Measurements from ENCODE around the gene COL27A1.

COL27A1 gene

DNA sequence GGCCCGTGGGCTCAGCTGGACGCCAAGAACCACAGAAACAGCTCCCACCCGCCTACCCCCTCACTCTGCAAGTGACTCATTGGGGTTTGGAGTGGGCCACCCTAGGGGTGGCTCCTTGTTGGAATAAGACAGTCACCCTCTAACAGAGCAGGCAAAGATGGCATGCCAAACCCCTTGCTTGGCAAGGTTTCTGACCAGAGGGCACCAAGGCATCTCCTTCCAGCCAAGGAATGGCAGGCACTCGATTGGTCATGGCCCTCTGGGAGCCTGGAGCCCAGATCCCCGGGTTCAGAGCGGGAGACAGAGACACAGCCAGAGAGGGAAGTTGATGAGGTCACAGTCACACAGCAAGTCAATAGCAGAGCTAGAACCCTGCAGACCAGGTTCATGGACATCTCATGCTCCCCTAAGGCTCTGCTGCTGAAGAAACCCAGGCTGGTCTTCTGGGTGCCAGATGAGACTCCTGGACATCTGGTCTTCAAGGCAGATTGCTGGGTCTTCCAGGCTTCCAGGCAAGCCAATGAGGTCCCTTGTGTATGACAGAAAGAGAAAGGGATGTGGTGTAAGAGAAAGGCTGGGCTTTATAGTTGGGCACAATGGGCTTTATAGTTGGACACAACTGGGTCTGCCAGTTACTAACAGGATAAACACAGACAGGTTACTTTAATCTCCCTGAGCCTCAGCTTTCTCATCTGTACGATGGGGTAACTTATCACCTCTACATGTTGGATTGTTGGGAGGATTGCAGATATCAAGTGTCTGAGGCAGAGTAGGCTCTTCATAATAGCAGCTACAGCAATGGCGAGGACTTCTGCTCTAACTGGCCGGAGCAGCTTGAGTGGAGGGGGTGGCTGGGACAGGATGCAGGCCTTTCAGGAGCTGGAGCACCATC lies 33.0 kb upstream of the COL27A1 start:
- no peak overlapping the region for H3K4me3 ChIP-seq (ENCODE audit: low read depth, low read length)
- DNase-seq (ENCODE audit: low read depth): no peak
- TF ChIP-seq, protein P1, sequence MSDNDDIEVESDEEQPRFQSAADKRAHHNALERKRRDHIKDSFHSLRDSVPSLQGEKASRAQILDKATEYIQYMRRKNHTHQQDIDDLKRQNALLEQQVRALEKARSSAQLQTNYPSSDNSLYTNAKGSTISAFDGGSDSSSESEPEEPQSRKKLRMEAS (IDR thresholded peaks at IDR 0.05; ENCODE audit: low read depth, low read length): no peak
- TF ChIP-seq, protein P2, sequence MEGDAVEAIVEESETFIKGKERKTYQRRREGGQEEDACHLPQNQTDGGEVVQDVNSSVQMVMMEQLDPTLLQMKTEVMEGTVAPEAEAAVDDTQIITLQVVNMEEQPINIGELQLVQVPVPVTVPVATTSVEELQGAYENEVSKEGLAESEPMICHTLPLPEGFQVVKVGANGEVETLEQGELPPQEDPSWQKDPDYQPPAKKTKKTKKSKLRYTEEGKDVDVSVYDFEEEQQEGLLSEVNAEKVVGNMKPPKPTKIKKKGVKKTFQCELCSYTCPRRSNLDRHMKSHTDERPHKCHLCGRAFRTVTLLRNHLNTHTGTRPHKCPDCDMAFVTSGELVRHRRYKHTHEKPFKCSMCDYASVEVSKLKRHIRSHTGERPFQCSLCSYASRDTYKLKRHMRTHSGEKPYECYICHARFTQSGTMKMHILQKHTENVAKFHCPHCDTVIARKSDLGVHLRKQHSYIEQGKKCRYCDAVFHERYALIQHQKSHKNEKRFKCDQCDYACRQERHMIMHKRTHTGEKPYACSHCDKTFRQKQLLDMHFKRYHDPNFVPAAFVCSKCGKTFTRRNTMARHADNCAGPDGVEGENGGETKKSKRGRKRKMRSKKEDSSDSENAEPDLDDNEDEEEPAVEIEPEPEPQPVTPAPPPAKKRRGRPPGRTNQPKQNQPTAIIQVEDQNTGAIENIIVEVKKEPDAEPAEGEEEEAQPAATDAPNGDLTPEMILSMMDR (IDR thresholded peaks at IDR 0.05; ENCODE audit: low read depth, low read length): no peak
- TF ChIP-seq MYC (IDR thresholded peaks at IDR 0.05; ENCODE audit: low read depth, low read length): no peak
- no peak for TF ChIP-seq POLR2A (IDR thresholded peaks at IDR 0.05; ENCODE audit: extremely low read depth, insufficient read length)

GRCh38 chr9:114123031-114123977 lies 32.0 kb upstream of the COL27A1 start:
- no peak overlapping the region for H3K4me3 ChIP-seq (ENCODE audit: low read depth, low read length)
- TF ChIP-seq, protein P1 (IDR thresholded peaks at IDR 0.05; ENCODE audit: low read depth, low read length): no peak
- TF ChIP-seq, protein P2 (IDR thresholded peaks at IDR 0.05; ENCODE audit: low read depth, low read length): no peak
- no peak for TF ChIP-seq MYC (IDR thresholded peaks at IDR 0.05; ENCODE audit: low read depth, low read length)
- TF ChIP-seq POLR2A (IDR thresholded peaks at IDR 0.05; ENCODE audit: extremely low read depth, insufficient read length): no peak
- DNase-seq (ENCODE audit: low read depth): no peak

GRCh38 chr9:114124138-114124537 lies 31.2 kb upstream of the COL27A1 start:
- DNase-seq (ENCODE audit: low read depth): no peak
- TF ChIP-seq POLR2A (IDR thresholded peaks at IDR 0.05; ENCODE audit: extremely low read depth, insufficient read length) (no peak), MYC (IDR thresholded peaks at IDR 0.05; ENCODE audit: low read depth, low read length) (no peak)
- TF ChIP-seq, protein P1 (IDR thresholded peaks at IDR 0.05; ENCODE audit: low read depth, low read length): no peak
- TF ChIP-seq, protein P2 (IDR thresholded peaks at IDR 0.05; ENCODE audit: low read depth, low read length): no peak
- H3K4me3 ChIP-seq (ENCODE audit: low read depth, low read length): no peak overlapping the region

DNA sequence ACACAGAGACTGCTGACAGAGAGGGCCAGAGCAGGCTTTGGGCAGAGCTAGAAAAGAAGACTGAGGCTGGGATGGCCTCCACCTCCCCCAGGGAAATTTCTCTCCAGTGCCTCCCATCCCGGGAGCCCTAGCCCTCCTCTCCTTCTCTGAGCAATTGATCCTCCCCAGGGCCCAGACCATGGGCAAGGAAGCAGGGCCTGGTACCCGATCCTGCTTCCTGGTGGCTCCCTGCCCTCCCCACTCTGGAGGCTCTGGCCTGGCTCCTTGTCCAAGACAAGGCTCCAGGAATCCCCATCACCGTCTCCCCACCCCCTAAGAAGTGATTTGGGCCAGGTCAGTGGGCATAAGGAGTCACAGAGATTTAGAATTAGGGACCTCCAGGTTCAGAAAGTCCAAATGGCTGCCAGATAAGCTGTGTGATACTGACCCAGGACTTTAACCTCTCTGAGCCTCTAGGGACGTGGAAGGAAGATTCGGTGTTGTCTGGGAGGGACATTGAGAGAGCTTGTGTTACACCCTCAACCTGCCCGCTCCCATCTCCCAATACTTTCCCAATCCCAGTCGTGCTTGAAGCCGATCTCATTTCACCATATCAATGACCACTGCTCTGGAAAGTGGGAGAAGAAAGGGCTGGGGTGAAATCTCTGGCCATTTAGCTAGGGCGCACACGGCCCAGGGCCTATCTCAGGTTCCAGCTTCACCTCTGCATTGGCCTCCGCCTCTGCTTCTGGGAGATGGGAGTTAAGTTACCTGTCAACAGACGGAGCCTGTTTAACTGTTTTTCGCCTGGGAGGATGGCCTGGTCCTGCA lies 30.5 kb upstream of the COL27A1 start:
- TF ChIP-seq, protein P2 (IDR thresholded peaks at IDR 0.05; ENCODE audit: low read depth, low read length): no peak
- TF ChIP-seq MYC (IDR thresholded peaks at IDR 0.05; ENCODE audit: low read depth, low read length) (no peak), POLR2A (IDR thresholded peaks at IDR 0.05; ENCODE audit: extremely low read depth, insufficient read length) (no peak)
- TF ChIP-seq, protein P1 (IDR thresholded peaks at IDR 0.05; ENCODE audit: low read depth, low read length): no peak
- DNase-seq (ENCODE audit: low read depth): no peak
- no peak overlapping the region for H3K4me3 ChIP-seq (ENCODE audit: low read depth, low read length)

DNA sequence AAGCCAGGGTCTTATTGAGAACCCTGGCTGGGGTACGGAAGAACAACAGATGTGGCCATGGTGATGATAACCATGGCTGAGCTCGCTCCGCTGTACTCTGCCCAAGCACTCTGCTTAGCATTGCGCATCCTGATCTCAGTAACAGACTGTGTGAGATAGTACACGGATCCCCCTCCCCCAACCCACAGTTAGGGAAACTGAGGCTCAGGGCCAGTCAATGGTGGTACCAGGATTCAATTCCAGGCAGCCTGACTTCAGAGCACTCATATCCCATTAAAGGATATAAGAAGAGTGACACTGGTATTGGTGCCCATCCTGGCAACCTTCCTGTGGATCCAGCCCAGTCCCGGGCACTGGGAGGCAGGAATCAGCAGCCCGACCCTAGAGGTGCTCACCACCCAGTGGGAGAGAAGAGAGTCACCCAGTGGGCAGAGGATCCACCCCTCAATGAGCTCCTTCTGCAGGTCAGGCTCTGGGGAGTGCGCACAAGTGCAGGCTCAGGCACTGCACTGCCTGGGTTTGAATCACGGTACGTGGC lies 29.8 kb upstream of the COL27A1 start:
- TF ChIP-seq, protein P2 (IDR thresholded peaks at IDR 0.05; ENCODE audit: low read depth, low read length): no peak
- TF ChIP-seq POLR2A (IDR thresholded peaks at IDR 0.05; ENCODE audit: extremely low read depth, insufficient read length): no peak
- no peak for TF ChIP-seq MYC (IDR thresholded peaks at IDR 0.05; ENCODE audit: low read depth, low read length)
- TF ChIP-seq, protein P1 (IDR thresholded peaks at IDR 0.05; ENCODE audit: low read depth, low read length): no peak
- no peak overlapping the region for H3K4me3 ChIP-seq (ENCODE audit: low read depth, low read length)
- no peak for DNase-seq (ENCODE audit: low read depth)

All from NB4 (cell line).